IPS-20b (cell line): ENCODE data around the gene SLC30A1.

Experiments
- H3K27ac ChIP-seq: one replicate; pipeline ENCODE4 v1.5.1; 2013; ENCODE audit warnings: low read length
- H3K27me3 ChIP-seq: 2 replicates; pipeline ENCODE4 v1.6.1; 2013; ENCODE audit warnings: mild to moderate bottlenecking, low read length, inconsistent platforms; ENCODE audit not compliant: insufficient read depth
- H3K36me3 ChIP-seq: 2 replicates; pipeline ENCODE4 v1.6.1; 2013; ENCODE audit warnings: low read depth, mild to moderate bottlenecking, inconsistent platforms, low read length, moderate library complexity; ENCODE audit not compliant: insufficient read depth
- H3K4me1 ChIP-seq: 2 replicates; pipeline ENCODE4 v1.6.1; 2013; ENCODE audit warnings: mild to moderate bottlenecking, control low read depth, inconsistent platforms, low read length, moderate library complexity; ENCODE audit not compliant: insufficient read depth
- H3K4me3 ChIP-seq: 2 replicates; pipeline ENCODE4 v1.5.1; 2013; ENCODE audit warnings: mild to moderate bottlenecking, low read length, inconsistent platforms
- H3K9ac ChIP-seq: 2 replicates; pipeline ENCODE4 v1.6.1; 2013; ENCODE audit warnings: low read depth, mild to moderate bottlenecking, inconsistent platforms, low read length, moderate library complexity
- H3K9me3 ChIP-seq: 2 replicates; pipeline ENCODE4 v1.6.1; 2013; ENCODE audit warnings: mild to moderate bottlenecking, low read depth, low read length, inconsistent platforms; ENCODE audit not compliant: insufficient read depth

The SLC30A1 gene

DNA sequence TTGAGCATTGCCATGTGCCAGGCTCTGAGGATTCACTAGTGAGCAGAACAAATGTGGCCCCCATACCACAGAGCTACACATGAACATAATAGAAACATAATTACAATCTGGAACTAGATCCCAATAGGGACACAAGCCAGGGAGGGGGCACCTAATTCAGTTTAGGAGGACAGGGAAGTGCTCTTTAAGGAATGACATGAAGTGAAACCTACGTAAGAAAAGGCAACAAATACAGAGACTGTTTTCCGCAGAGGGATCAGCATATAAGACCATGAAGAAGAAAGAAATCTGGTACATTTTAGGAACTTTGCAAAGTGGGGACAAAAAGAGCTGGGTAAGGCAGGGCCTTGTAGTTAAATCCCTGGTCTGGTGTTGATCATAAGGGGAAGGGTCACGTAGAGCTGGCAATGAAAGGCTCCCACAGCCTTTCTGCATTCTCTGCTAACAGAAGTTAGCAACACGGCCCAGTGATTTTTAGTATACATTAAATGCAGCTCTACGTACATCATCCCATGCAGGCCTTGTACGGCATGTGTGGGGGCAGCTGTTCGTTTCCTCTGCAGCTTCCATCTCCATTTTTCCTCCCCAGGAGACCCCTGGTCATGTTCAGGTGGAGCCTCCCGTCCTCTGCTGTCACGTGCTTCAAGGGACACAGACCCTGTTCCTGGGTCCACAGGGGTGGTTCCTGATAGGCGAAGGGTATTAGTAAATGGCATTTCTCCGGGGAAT is 26.8 kb upstream of the SLC30A1 start:
- H3K27ac ChIP-seq, result no peak overlapping the region
- no peaks in the 10 kb centered on the region for H3K9me3 ChIP-seq
- H3K4me1 ChIP-seq, result no peaks in the 10 kb centered on the region
- H3K27me3 ChIP-seq, result no peaks in the 10 kb centered on the region
- no peak overlapping the region for H3K9ac ChIP-seq
- H3K4me3 ChIP-seq, result no peak overlapping the region
- H3K36me3 ChIP-seq, result no peaks in the 10 kb centered on the region

GRCh38 chr1:211605034-211605433 is 26.1 kb upstream of the SLC30A1 start:
- no peak overlapping the region for H3K4me3 ChIP-seq
- H3K27ac ChIP-seq, result no peak overlapping the region
- H3K9me3 ChIP-seq, result no peaks in the 10 kb centered on the region
- no peak overlapping the region for H3K9ac ChIP-seq
- no peaks in the 10 kb centered on the region for H3K27me3 ChIP-seq
- H3K4me1 ChIP-seq, result no peaks in the 10 kb centered on the region
- no peaks in the 10 kb centered on the region for H3K36me3 ChIP-seq

- Histone ChIP-seq H3K36me3 (no peaks in the 10 kb centered on the region), H3K9me3 (no peaks in the 10 kb centered on the region), H3K27ac (no peak overlapping the region), H3K27me3 (no peaks in the 10 kb centered on the region), H3K4me3 (no peak overlapping the region), H3K4me1 (no peaks in the 10 kb centered on the region), H3K9ac (no peak overlapping the region)
Observed at GRCh38 chr1:211604548-211604947, 25.6 kb upstream of the SLC30A1 start.

GRCh38 chr1:211603713-211604112 is 24.8 kb upstream of the SLC30A1 start:
- Histone ChIP-seq H3K4me1 (no peaks in the 10 kb centered on the region), H3K9me3 (no peaks in the 10 kb centered on the region), H3K27ac (no peak overlapping the region), H3K36me3 (no peaks in the 10 kb centered on the region), H3K9ac (no peak overlapping the region), H3K4me3 (no peak overlapping the region), H3K27me3 (no peaks in the 10 kb centered on the region)

- H3K27ac ChIP-seq, result no peak overlapping the region
- H3K9ac ChIP-seq, result no peak overlapping the region
- H3K27me3 ChIP-seq, result no peaks in the 10 kb centered on the region
- H3K4me1 ChIP-seq, result no peaks in the 10 kb centered on the region
- H3K4me3 ChIP-seq, result no peak overlapping the region
- H3K36me3 ChIP-seq, result no peaks in the 10 kb centered on the region
- no peaks in the 10 kb centered on the region for H3K9me3 ChIP-seq
Observed at GRCh38 chr1:211603191-211603701, 24.3 kb upstream of the SLC30A1 start.

- no peak overlapping the region for H3K9ac ChIP-seq
- no peak overlapping the region for H3K4me3 ChIP-seq
- H3K9me3 ChIP-seq, result no peaks in the 10 kb centered on the region
- H3K27ac ChIP-seq, result no peak overlapping the region
- H3K4me1 ChIP-seq, result no peaks in the 10 kb centered on the region
- H3K27me3 ChIP-seq, result no peaks in the 10 kb centered on the region
- no peaks in the 10 kb centered on the region for H3K36me3 ChIP-seq
Observed at GRCh38 chr1:211601982-211602670, 23.2 kb upstream of the SLC30A1 start.

- no peak overlapping the region for H3K4me3 ChIP-seq
Observed at GRCh38 chr1:211601159-211601558, 22.2 kb upstream of the SLC30A1 start.

DNA sequence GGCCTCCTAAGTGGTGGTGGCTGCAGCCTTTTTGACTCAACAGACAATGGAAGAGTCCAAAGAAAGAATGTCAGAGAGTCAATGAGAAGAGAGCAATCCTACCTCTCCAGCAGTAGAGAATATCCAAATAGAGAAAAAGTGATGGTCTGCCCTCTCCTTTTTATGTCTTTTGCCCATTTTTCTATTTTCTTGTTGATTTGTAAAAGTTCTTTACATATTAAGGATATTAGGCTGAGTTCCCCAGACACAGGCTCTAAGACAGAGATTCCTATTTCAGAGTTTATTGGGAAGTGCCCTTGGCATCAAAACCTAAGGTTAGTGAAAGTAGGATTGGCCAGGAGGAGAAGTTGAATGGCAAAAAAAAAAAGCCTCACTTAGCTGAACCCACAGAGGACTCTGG is 20.3 kb upstream of the SLC30A1 start:
- Histone ChIP-seq H3K4me3 (no peak overlapping the region), H3K36me3 (no peaks in the 10 kb centered on the region), H3K27ac (no peak overlapping the region), H3K4me1 (no peaks in the 10 kb centered on the region), H3K9me3 (no peaks in the 10 kb centered on the region), H3K9ac (no peak overlapping the region), H3K27me3 (no peaks in the 10 kb centered on the region)

More at GRCh38 chr1:211601159-211601558, 22.2 kb upstream of the SLC30A1 start:
- Histone ChIP-seq H3K27me3 (no peaks in the 10 kb centered on the region), H3K36me3 (no peaks in the 10 kb centered on the region), H3K9ac (no peak overlapping the region), H3K27ac (no peak overlapping the region), H3K9me3 (no peaks in the 10 kb centered on the region), H3K4me1 (no peaks in the 10 kb centered on the region)

- H3K36me3 ChIP-seq, result no peaks in the 10 kb centered on the region
- H3K4me3 ChIP-seq, result no peak overlapping the region
- H3K27ac ChIP-seq, result no peak overlapping the region
- no peaks in the 10 kb centered on the region for H3K9me3 ChIP-seq
- no peaks in the 10 kb centered on the region for H3K4me1 ChIP-seq
- H3K9ac ChIP-seq, result no peak overlapping the region
- H3K27me3 ChIP-seq, result no peaks in the 10 kb centered on the region
Observed at GRCh38 chr1:211598514-211598913, 19.6 kb upstream of the SLC30A1 start.

GRCh38 chr1:211596418-211597181 is 17.6 kb upstream of the SLC30A1 start:
- no peaks in the 10 kb centered on the region for H3K9me3 ChIP-seq
- no peaks in the 10 kb centered on the region for H3K27me3 ChIP-seq
- H3K36me3 ChIP-seq, result no peaks in the 10 kb centered on the region
- no peak overlapping the region for H3K9ac ChIP-seq
- H3K27ac ChIP-seq, result no peak overlapping the region
- no peak overlapping the region for H3K4me3 ChIP-seq
- H3K4me1 ChIP-seq, result no peaks in the 10 kb centered on the region

GRCh38 chr1:211595419-211595818 is 16.5 kb upstream of the SLC30A1 start:
- H3K36me3 ChIP-seq, result no peaks in the 10 kb centered on the region
- H3K27ac ChIP-seq, result no peak overlapping the region
- no peaks in the 10 kb centered on the region for H3K9me3 ChIP-seq
- no peak overlapping the region for H3K9ac ChIP-seq
- no peaks in the 10 kb centered on the region for H3K27me3 ChIP-seq
- H3K4me3 ChIP-seq, result no peak overlapping the region
- H3K4me1 ChIP-seq, result no peaks in the 10 kb centered on the region
